Chondrocyte (in vitro differentiated cells): ENCODE data around the gene ABCA13. TPM values are rescaled to one million over a fixed set of nuclear protein-coding genes. Genes with fewer than 3 reads are reported as not detected.

Source experiments
- DNase-seq: peaks from one replicate; pipeline ENCODE4 v3.0.0; 2021; ENCODE audit warnings: mixed read lengths, low spot score
- H3K27ac Mint-ChIP-seq: one replicate; pipeline ENCODE4 v1.8.0; 2021; ENCODE audit warnings: mild to moderate bottlenecking, moderate library complexity, mixed read lengths; ENCODE audit not compliant: unreplicated experiment
- H3K27me3 Mint-ChIP-seq: 2 replicates; pipeline ENCODE4 v1.8.0; 2021; ENCODE audit warnings: low read depth, mixed read lengths
- H3K36me3 Mint-ChIP-seq: 2 replicates; pipeline ENCODE4 v1.8.0; 2021; ENCODE audit warnings: low read depth, mixed read lengths
- H3K4me1 Mint-ChIP-seq: 2 replicates; pipeline ENCODE4 v1.8.0; 2021; ENCODE audit warnings: low read depth, mild to moderate bottlenecking, mixed read lengths
- H3K4me3 Mint-ChIP-seq: one replicate; pipeline ENCODE4 v1.8.0; 2021; ENCODE audit warnings: mild to moderate bottlenecking, moderate library complexity, mixed read lengths; ENCODE audit not compliant: unreplicated experiment
- H3K9me3 Mint-ChIP-seq: 2 replicates; pipeline ENCODE4 v1.8.0; 2021; ENCODE audit warnings: low read depth, mixed read lengths
- total RNA-seq: library from RNA; stranded (reverse); gene quantifications from 3 replicates; pipeline ENCODE4 v1.2.1, GENCODE V29; 2021
- TF ChIP-seq, protein P1 (sequence below): fragments of 200-600 bp; sonication (generic); IDR thresholded peaks from 2 replicates; pipeline ENCODE4 v1.5.0; 2021; ENCODE audit warnings: antibody characterized with exemption, mild to moderate bottlenecking, moderate library complexity

Gene ABCA13
- total RNA-seq, 1 donor from 2014 or later, result 0.07 TPM

DNA sequence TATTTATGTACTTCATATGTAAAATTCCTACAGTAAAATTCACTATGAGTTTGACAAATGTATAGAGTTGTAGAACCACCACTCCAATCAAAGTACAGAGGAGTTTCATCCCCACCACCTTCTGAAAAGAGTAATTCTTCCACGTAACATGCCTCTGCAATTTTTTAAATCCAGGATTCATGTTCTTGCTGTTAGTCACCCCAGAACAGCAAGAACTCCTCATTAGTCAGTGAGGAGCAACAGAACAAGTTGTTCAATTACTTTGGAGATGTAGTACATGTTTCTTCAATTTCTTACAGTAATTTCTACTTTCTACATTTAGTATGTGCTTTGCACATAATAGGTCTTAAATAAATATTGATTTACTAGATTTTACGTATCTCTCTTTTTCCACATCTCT is 248.1 kb downstream of the ABCA13 start:
- Mint-ChIP-seq H3K36me3 (no peaks in the 10 kb centered on the region), H3K27me3 (peaks cover 3% of the 10 kb centered on the region), H3K4me1 (no peaks in the 10 kb centered on the region), H3K4me3 (no peak overlapping the region), H3K9me3 (no peaks in the 10 kb centered on the region), H3K27ac (no peak overlapping the region)
- DNase-seq, result no peak
- TF ChIP-seq, protein P1, sequence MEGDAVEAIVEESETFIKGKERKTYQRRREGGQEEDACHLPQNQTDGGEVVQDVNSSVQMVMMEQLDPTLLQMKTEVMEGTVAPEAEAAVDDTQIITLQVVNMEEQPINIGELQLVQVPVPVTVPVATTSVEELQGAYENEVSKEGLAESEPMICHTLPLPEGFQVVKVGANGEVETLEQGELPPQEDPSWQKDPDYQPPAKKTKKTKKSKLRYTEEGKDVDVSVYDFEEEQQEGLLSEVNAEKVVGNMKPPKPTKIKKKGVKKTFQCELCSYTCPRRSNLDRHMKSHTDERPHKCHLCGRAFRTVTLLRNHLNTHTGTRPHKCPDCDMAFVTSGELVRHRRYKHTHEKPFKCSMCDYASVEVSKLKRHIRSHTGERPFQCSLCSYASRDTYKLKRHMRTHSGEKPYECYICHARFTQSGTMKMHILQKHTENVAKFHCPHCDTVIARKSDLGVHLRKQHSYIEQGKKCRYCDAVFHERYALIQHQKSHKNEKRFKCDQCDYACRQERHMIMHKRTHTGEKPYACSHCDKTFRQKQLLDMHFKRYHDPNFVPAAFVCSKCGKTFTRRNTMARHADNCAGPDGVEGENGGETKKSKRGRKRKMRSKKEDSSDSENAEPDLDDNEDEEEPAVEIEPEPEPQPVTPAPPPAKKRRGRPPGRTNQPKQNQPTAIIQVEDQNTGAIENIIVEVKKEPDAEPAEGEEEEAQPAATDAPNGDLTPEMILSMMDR, result no peak

DNA sequence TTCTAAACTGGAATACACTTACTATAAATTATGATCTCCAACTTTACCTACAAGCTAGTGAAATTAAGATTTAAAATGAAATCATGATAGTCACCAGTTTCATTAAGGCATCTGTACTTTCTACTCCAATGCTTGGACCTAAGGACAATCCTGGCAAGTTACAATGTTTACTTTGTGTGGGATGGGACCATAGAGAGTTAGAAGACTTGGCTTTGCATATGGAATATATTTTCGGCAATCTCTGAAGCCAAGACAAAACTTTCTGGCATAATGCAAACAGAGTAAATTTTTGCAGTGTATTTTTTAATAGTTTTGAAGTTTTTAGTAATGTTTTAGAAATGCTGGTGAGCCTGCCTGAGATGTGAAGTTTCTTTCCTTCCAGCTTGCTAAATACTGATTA is 248.9 kb downstream of the ABCA13 start:
- H3K4me1 Mint-ChIP-seq, result no peaks in the 10 kb centered on the region
- H3K9me3 Mint-ChIP-seq, result no peaks in the 10 kb centered on the region
- TF ChIP-seq, protein P1, result no peak
- no peak overlapping the region for H3K27ac Mint-ChIP-seq
- no peak overlapping the region for H3K4me3 Mint-ChIP-seq
- H3K36me3 Mint-ChIP-seq, result no peaks in the 10 kb centered on the region
- H3K27me3 Mint-ChIP-seq, result peaks cover 3% of the 10 kb centered on the region
- no peak for DNase-seq

DNA sequence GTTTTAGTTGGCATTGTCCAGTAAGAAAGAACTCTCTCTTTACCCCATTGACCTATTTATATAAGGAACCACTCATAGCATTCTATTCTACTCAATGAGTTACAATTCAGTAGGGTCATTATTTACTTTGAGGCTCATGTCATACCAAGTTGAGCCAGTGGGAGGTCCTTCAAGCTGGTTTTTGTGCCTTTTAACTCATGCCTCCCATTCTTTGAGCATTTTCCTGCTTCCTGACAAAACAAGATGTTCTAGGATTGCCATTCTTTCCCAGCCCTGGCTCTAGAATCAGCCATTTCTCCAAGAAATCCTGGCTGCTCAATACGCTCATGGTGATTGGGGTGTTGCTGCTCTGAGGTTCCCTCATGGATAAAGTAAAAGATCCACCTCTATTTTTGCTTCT is 250.1 kb downstream of the ABCA13 start:
- no peak overlapping the region for H3K27ac Mint-ChIP-seq
- TF ChIP-seq, protein P1, result no peak
- H3K27me3 Mint-ChIP-seq, result peaks cover 1% of the 10 kb centered on the region
- H3K9me3 Mint-ChIP-seq, result no peaks in the 10 kb centered on the region
- H3K36me3 Mint-ChIP-seq, result no peaks in the 10 kb centered on the region
- DNase-seq, result no peak
- no peaks in the 10 kb centered on the region for H3K4me1 Mint-ChIP-seq
- no peak overlapping the region for H3K4me3 Mint-ChIP-seq

DNA sequence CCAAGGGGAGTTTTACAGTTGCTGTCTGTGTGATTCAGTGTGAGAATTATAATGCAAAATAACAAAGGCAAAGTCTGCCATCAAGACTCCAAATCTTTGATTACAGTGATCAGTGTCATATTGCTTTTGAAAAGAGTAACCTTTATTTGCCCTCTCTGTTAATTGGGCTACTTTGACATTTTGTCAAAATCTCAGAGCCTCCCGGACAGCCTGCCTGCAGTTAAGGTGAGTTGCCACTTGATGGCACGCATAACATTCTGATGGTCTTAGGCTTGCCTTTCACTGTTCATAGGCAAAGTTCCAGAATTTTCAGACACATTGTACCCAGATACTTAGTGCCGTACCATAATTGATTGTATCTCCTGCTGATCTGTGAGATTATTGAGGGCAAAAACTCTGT is 253.5 kb downstream of the ABCA13 start:
- Mint-ChIP-seq H3K36me3 (no peaks in the 10 kb centered on the region), H3K27me3 (no peaks in the 10 kb centered on the region), H3K27ac (no peak overlapping the region), H3K9me3 (peaks cover 3% of the 10 kb centered on the region), H3K4me3 (no peak overlapping the region), H3K4me1 (no peaks in the 10 kb centered on the region)
- no peak for DNase-seq
- TF ChIP-seq, protein P1, result peak; percentile 48

DNA sequence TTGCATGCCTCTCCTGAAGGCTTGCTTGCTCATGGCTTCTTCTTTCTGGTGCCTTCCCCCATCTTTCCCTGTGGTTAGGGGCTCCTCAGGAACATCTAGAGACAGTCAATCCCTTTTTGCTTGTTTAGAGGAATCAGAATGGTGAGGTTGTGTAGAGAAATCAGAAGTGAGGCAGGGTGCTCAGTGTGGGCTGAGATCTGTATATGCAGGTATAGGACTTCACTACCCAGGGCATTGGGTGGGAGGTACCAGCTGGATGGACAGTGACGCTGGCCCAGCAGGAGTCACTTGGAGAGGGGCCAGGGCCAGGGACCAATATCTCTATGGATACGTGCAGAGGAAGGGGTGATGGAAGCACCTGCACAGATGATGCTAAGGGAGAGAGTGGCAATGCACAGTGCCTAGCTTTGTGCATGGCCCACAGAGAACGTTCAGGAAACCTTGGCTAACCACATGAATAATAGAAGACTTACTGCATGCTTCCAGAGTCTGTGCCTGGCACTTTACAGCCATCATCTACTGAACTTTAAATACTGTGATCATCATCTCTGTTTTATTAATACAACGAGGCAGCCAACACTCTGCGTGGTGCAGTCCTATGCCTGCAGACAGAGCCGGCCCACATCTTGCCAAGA is 255.2 kb downstream of the ABCA13 start:
- DNase-seq, result no peak
- Mint-ChIP-seq H3K27me3 (no peaks in the 10 kb centered on the region), H3K27ac (no peak overlapping the region), H3K36me3 (no peaks in the 10 kb centered on the region), H3K4me1 (no peaks in the 10 kb centered on the region), H3K9me3 (peaks cover 3% of the 10 kb centered on the region), H3K4me3 (no peak overlapping the region)
- TF ChIP-seq, protein P1, result no peak
